HEK293T (cell line): ENCODE data around the gene EFHC2.
"Not testable (repeated sequence)": the region's sequence is repeated elsewhere in the genome, so short reads cannot be mapped to it uniquely, and the experiment has no call there.

Source experiments
- CTCF ChIA-PET: fragments of 350-600 bp; formaldehyde crosslinking; extraction: SDS; loops from one replicate; lab custom pipeline; 2021; ENCODE audit warnings: antibody characterized with exemption, inconsistent platforms; lab: Yijun Ruan, JAX
- POLR2A ChIA-PET: fragments of 350-600 bp; formaldehyde crosslinking; extraction: SDS; loops from one replicate; lab custom pipeline; 2020; ENCODE audit warnings: antibody characterized with exemption, inconsistent platforms; lab: Yijun Ruan, JAX
- DNase-seq: peaks from one replicate; pipeline ENCODE4 v3.0.0; 2012; ENCODE audit warnings: mixed read lengths; ENCODE audit errors: extremely low spot score
- ARNT ChIP-seq: fragments of 450-650 bp; IDR thresholded peaks from 2 replicates; pipeline ENCODE4 v1.6.1; 2017; ENCODE audit warnings: mild to moderate bottlenecking
- BHLHE40 ChIP-seq: fragments of 450-650 bp; IDR thresholded peaks from 2 replicates; pipeline ENCODE4 v1.6.1; 2016; ENCODE audit warnings: mild to moderate bottlenecking, moderate library complexity, borderline replicate concordance
- CTBP1 ChIP-seq: fragments of 450-650 bp; IDR thresholded peaks from 2 replicates; pipeline ENCODE4 v1.6.1; 2016; ENCODE audit warnings: borderline replicate concordance
- ELF4 ChIP-seq: fragments of 450-650 bp; IDR thresholded peaks from 2 replicates; pipeline ENCODE4 v1.6.1; 2017; ENCODE audit warnings: antibody characterized with exemption
- FOXA1 ChIP-seq: fragments of 450-650 bp; IDR thresholded peaks from 2 replicates; pipeline ENCODE4 v1.6.1; 2016; ENCODE audit warnings: mild to moderate bottlenecking
- FOXK2 ChIP-seq: fragments of 450-650 bp; IDR thresholded peaks from 2 replicates; pipeline ENCODE4 v1.6.1; 2016; ENCODE audit warnings: mild to moderate bottlenecking
- FOXM1 ChIP-seq: fragments of 450-650 bp; IDR thresholded peaks from 2 replicates; pipeline ENCODE4 v1.6.1; 2017; ENCODE audit warnings: mild to moderate bottlenecking, borderline replicate concordance
- HDGF ChIP-seq: fragments of 450-650 bp; IDR thresholded peaks from 2 replicates; pipeline ENCODE4 v1.6.1; 2017; ENCODE audit warnings: antibody characterized with exemption, borderline replicate concordance
- L3MBTL2 ChIP-seq: fragments of 450-650 bp; conservative IDR thresholded peaks from 2 replicates; pipeline ENCODE4 v1.6.1; 2016; ENCODE audit warnings: mild to moderate bottlenecking
- LEF1 ChIP-seq: fragments of 450-650 bp; IDR thresholded peaks from 2 replicates; pipeline ENCODE4 v1.6.1; 2017; ENCODE audit warnings: mild to moderate bottlenecking, borderline replicate concordance
- NFRKB ChIP-seq: fragments of 450-650 bp; IDR thresholded peaks from 2 replicates; pipeline ENCODE4 v1.6.1; 2016; ENCODE audit warnings: mild to moderate bottlenecking, moderate library complexity
- SP1 ChIP-seq: fragments of 450-650 bp; IDR thresholded peaks from 2 replicates; pipeline ENCODE4 v1.6.1; 2017
- SUZ12 ChIP-seq: fragments of 450-650 bp; IDR thresholded peaks from 2 replicates; pipeline ENCODE4 v1.6.1; 2016; ENCODE audit warnings: mild to moderate bottlenecking
- TARDBP ChIP-seq: fragments of 450-650 bp; IDR thresholded peaks from 2 replicates; pipeline ENCODE4 v1.6.1; 2016
- ZNF384 ChIP-seq: fragments of 450-650 bp; IDR thresholded peaks from 2 replicates; pipeline ENCODE4 v1.6.1; 2016
- TF ChIP-seq, protein P1 (sequence below): fragments of 450-650 bp; IDR thresholded peaks from 2 replicates; pipeline ENCODE4 v1.6.1; 2016

EFHC2 gene

DNA sequence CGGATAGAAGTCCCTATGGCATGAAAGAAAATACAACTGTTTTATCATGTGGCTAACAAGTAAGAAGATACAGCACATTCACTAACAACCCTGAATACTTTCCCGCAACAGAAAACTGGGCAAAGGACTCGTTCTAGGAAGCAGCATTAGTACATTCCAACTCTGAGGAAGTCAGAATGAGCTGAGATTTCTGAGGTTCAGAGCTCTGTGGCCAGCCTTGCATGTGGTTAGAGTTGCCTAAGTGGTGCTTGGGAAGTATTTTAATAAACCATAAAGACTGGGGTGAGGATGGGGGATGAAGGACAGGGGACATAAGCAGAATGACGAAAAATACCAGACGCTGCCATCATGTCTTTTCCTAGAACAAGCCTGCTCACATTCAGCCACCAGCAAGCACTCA, 82.2 kb downstream of the EFHC2 start:
- ChIA-PET CTCF (no interaction called here), POLR2A (no interaction called here)
- DNase-seq: no peak
- TF ChIP-seq TARDBP (no peak), L3MBTL2 (no peak), BHLHE40 (no peak), NFRKB (no peak), SP1 (no peak), LEF1 (no peak), SUZ12 (no peak), CTBP1 (no peak), FOXK2 (no peak)

DNA sequence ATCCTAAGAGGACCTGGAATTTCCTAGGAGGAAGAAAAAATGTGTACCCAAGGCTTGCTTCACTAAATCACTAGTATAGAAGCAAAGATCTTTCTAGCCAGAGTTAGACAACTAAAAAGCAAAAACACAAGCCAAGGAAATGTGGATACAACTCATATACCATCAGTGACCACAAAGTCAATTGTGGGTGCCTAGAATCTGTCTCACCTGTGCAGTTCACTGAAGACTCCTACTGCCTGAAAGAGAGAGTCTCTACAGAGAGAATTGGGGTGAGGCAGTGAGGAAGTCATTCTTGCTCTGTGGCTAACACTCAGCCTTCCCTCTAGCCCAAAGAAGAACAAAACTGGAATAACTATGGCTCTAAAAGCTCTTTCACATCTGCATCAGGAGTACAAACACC, 82.9 kb downstream of the EFHC2 start:
- ChIA-PET POLR2A (no interaction called here), CTCF (no interaction called here)
- no peak for DNase-seq
- TF ChIP-seq ZNF384 (no peak), TARDBP (no peak), CTBP1 (no peak)

DNA sequence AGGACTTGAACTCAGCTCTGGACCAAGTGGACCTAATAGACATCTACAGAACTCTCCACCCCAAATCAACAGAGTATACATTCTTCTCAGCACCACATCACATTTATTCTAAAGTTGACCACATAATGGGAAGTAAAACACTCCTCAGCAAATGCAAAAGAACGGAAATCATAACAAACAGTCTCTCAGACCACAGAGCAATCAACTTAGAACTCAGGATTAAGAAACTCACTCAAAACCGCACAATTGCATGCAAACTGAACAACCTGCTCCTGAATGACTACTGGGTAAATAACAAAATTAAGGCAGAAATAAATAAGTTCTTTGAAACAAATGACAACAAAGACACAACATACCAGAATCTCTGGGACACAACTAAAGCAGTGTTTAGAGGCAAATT, 87.7 kb downstream of the EFHC2 start:
- POLR2A ChIA-PET, DNase-seq, CTCF ChIA-PET: not testable (repeated sequence)

DNA sequence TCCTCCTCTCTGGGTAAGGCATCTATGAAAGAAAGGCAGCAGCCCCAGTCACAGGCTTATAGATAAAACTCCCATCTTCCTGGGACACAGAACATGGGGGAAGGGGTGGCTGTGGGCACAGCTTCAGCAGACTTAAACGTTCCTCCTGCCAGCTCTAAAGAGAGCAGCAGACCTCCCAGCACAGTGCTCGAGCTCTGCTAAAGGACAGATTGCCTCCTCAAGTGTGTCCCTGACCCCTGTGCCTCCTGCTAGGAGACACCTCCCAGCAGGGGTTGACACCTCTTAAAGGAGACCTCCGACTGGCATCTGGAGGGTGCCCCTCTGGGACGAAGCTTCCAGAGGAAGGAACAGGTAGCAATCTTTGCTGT, 89.9 kb downstream of the EFHC2 start:
- CTCF ChIA-PET: interaction anchor here (0.9 to 1.5 kb wide), 2 partner anchors 10 to 295 kb away, joined by 3 to 8 read pairs; no protein-coding TSS in a partner anchor
- no peak for TF ChIP-seq NFRKB

DNA sequence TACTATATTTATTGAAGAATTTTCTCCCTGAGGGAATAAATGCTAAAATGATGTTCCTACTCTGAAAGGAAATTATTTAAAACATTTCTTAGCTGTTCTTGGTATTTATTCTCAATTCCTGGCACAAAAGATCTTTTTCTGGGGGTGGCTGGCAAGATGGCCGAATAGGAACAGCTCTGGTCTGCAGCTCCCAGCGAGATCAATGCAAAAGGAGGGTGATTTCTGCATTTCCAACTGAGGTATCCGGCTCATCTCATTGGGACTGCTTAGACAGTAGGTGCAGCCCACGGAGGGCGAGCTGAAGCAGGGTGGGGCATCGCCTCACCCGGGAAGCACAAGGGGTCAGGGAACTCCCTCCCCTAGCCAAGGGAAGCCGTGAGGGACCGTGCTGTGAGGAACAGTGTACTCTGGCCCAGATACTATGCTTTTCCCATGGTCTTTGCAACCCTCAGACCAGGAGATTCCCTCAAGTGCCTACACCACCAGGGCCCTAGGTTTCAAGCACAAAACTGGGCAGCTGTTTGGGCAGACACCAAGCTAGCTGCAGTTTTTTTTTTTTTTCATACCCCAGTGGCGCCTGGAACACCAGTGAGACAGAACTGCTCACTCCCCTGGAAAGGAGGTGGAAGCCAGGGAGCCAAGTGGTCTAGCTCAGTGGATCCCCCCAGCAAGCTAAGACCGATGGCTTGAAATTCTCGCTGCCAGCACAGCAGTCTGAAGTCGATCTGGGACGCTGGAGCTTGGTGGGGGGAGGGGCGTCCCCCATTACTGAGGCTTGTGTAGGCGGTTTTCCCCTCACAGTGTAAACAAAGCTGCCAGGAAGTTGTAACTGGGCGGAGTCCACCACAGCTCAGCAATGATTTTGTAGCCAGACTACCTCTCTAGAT, 90.5 kb downstream of the EFHC2 start:
- not testable (repeated sequence) for DNase-seq
- CTCF ChIA-PET: interaction anchor here (0.9 to 1.5 kb wide), 2 partner anchors 9 to 294 kb away, joined by 3 to 8 read pairs; no protein-coding TSS in a partner anchor
- POLR2A ChIA-PET: interaction anchor here (0.9 to 1.2 kb wide), 2 partner anchors 9 to 290 kb away, joined by 4 read pairs; partner anchors contain the start of gene FUNDC1

More for the DNA sequence above, 89.9 kb downstream of the EFHC2 start:
- DNase-seq: no peak
- POLR2A ChIA-PET: interaction anchor here (0.9 to 1.2 kb wide), 2 partner anchors 9 to 289 kb away, joined by 4 read pairs; partner anchors contain the start of gene FUNDC1

DNA sequence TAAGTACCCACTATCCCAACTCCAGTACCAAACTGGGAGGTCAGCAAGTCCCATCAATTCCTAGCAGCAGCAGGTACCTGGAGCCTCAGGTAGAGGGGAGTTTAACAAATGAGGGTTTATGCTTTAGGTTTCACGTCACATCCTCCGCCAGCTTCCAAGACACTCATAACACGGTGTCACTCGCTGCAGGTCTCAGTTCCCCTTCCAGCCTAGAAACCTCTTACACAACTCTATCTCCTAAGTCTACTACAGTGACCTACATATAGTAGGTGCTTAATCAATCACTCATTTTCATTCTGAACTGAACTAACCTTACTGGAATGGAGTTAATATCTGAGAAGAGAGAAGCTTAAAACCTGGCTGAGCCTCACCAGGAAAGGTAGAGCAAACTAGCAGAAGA, 96.0 kb downstream of the EFHC2 start:
- no peak for TF ChIP-seq HDGF
- TF ChIP-seq FOXA1: no peak
- TF ChIP-seq FOXK2: no peak
- no peak for TF ChIP-seq ELF4
- no peak for TF ChIP-seq NFRKB
- no peak for TF ChIP-seq LEF1
- TF ChIP-seq CTBP1: no peak
- TF ChIP-seq ARNT: no peak
- no peak for TF ChIP-seq L3MBTL2
- no peak for TF ChIP-seq BHLHE40
- no peak for TF ChIP-seq TARDBP
- no peak for TF ChIP-seq SP1
- TF ChIP-seq, protein P1, sequence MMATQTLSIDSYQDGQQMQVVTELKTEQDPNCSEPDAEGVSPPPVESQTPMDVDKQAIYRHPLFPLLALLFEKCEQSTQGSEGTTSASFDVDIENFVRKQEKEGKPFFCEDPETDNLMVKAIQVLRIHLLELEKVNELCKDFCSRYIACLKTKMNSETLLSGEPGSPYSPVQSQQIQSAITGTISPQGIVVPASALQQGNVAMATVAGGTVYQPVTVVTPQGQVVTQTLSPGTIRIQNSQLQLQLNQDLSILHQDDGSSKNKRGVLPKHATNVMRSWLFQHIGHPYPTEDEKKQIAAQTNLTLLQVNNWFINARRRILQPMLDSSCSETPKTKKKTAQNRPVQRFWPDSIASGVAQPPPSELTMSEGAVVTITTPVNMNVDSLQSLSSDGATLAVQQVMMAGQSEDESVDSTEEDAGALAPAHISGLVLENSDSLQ: no peak
- TF ChIP-seq FOXM1: no peak
- no peak for TF ChIP-seq ZNF384
- ChIA-PET CTCF (no interaction called here), POLR2A (no interaction called here)
- DNase-seq: no peak

DNA sequence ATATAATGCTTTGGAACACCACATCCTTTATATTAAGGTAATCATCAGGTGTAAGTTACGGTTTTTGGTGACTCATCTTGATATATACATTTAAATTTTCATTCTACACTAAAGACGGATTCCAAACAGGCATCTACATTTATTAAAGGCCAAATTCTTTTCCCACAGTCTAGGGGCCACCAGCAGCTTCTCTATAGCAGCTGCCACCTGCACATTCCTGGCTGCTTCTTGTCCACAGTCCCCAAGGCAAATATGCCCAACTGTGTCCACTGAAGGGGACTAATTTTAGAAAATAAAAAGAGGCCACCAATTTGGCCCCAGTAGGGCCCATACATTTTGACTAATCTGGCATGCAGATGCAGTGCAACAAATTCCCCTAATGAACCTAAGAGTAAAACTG, 96.6 kb downstream of the EFHC2 start:
- ChIA-PET POLR2A (no interaction called here), CTCF (no interaction called here)
- DNase-seq: no peak
- TF ChIP-seq L3MBTL2 (no peak), FOXK2 (no peak), SUZ12 (no peak), ELF4 (no peak), ARNT (no peak), NFRKB (no peak), BHLHE40 (no peak), TARDBP (no peak), HDGF (no peak), LEF1 (no peak), ZNF384 (no peak), CTBP1 (no peak), FOXM1 (no peak), SP1 (no peak), FOXA1 (no peak)
- TF ChIP-seq, protein P1: no peak

DNA sequence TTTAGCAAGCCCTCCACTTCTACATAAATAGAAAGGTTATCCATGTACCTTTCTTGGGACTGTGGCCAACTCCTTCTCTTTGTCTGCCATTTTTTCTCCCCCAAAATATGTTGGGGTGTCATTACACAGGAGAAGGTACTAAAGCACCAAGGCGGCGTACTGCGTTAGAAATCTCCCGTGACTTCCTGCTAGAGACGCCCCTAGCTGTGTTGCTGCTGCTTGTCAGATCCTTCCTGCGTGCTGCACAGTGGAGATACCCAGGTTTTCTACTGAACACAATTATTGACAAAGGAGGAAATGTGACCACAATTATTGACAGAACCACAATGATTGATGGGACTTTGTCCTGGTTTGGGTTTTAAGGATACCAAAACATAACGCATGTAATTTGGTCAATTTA, 97.7 kb downstream of the EFHC2 start:
- CTCF ChIA-PET: interaction anchor here (3.2 kb wide), 1 partner anchor 288 kb away, joined by 28 read pairs; no protein-coding TSS in a partner anchor
- no peak for TF ChIP-seq ZNF384
- TF ChIP-seq CTBP1: no peak
- no peak for TF ChIP-seq L3MBTL2
- TF ChIP-seq NFRKB: no peak
- no peak for TF ChIP-seq SP1
- TF ChIP-seq ARNT: no peak
- TF ChIP-seq FOXK2: no peak
- no peak for TF ChIP-seq FOXM1
- TF ChIP-seq SUZ12: no peak
- TF ChIP-seq TARDBP: no peak
- TF ChIP-seq, protein P1: no peak
- TF ChIP-seq ELF4: no peak
- TF ChIP-seq HDGF: no peak
- no peak for TF ChIP-seq BHLHE40
- TF ChIP-seq FOXA1: no peak
- no peak for TF ChIP-seq LEF1
- POLR2A ChIA-PET: no interaction called here
- no peak for DNase-seq
